B cell (primary cell): Measurements from ENCODE around the gene CCL19. TPM values are rescaled to one million over a fixed set of nuclear protein-coding genes. Genes with fewer than 3 reads are reported as not detected.
"Not testable (repeated sequence)": the region's sequence is repeated elsewhere in the genome, so short reads cannot be mapped to it uniquely, and the experiment has no call there.

Experiments used
- ATAC-seq: fragments of 200-7000 bp; cut with Tn5 transposase; one replicate; pipeline ENCODE4 v1.10.0; 2021; ENCODE audit warnings: low read depth, mild to moderate bottlenecking, moderate number of reproducible peaks, moderate library complexity
- CTCF ChIA-PET: fragments of 350-600 bp; sonication (Branson Sonifier 250); formaldehyde crosslinking; loops from one replicate; lab custom pipeline; 2021; ENCODE audit warnings: antibody characterized with exemption, inconsistent platforms; lab: Charles Lee
- POLR2A ChIA-PET: fragments of 350-600 bp; sonication (Branson Sonifier 250); formaldehyde crosslinking; loops from one replicate; lab custom pipeline; 2021; ENCODE audit warnings: antibody characterized with exemption; lab: Charles Lee
- DNase-seq: peaks from one replicate; pipeline ENCODE4 v3.0.0; 2013
- H2AFZ ChIP-seq: 2 replicates; pipeline ENCODE4 v1.6.1; 2012; ENCODE audit warnings: mild to moderate bottlenecking, low read depth, low read length; ENCODE audit not compliant: insufficient read depth, poor library complexity, severe bottlenecking
- H3K27ac ChIP-seq, 2 donors: 1 replicate in 1 of 2; 2 replicates in 1 of 2; pipeline ENCODE4 v1.5.1; 2012 to 2013; ENCODE audit warnings: low read length in 2 of 2, mild to moderate bottlenecking in 2 of 2, moderate library complexity in 1 of 2
- H3K27me3 ChIP-seq, 4 experiments: fragments of 200-600 bp in 1 of 4; sonication (generic) in 1 of 4; replicated peaks in 1 of 4; 1 replicate in 2 of 4; 2 replicates in 2 of 4; pipeline versions ENCODE4 v1.6.1 to v1.7.0; 2013 to 2016; ENCODE audit warnings: low read length in 3 of 4, mild to moderate bottlenecking in 2 of 4, mixed read lengths in 1 of 4, moderate library complexity in 1 of 4; ENCODE audit not compliant: insufficient read depth in 4 of 4, control insufficient read depth in 3 of 4; ENCODE audit errors: control extremely low read depth in 1 of 4
- H3K36me3 ChIP-seq, 2 experiments: replicated peaks in 1 of 2; 1 replicate in 1 of 2; 2 replicates in 1 of 2; pipeline versions ENCODE4 v1.6.1 to v1.7.1; 2013; ENCODE audit warnings: low read length in 1 of 2; ENCODE audit not compliant: insufficient read depth in 2 of 2, control insufficient read depth in 1 of 2; ENCODE audit errors: control extremely low read depth in 1 of 2, extremely low read depth in 1 of 2
- H3K4me1 ChIP-seq, 2 donors: fragments of 200-600 bp in 1 of 2; sonication (generic) in 1 of 2; 1 replicate in 1 of 2; 2 replicates in 1 of 2; pipeline versions ENCODE4 v1.5.1 to v1.6.1; 2013 to 2017; ENCODE audit warnings: low read length in 2 of 2; ENCODE audit not compliant: control insufficient read depth in 2 of 2, insufficient read depth in 2 of 2
- H3K4me2 ChIP-seq: replicated peaks from 2 replicates; pipeline ENCODE3; 2012; ENCODE audit warnings: mild to moderate bottlenecking, low read depth, low read length; ENCODE audit not compliant: poor library complexity, severe bottlenecking
- H3K4me3 ChIP-seq, 5 experiments: fragments of 200-600 bp in 1 of 5; sonication (generic) in 1 of 5; 1 replicate in 3 of 5; 2 replicates in 2 of 5; pipeline versions ENCODE4 v1.5.1 to v1.7.0; 2011 to 2016; ENCODE audit warnings: low read length in 4 of 5, mild to moderate bottlenecking in 4 of 5, low read depth in 2 of 5, control low read depth in 1 of 5, moderate library complexity in 1 of 5; ENCODE audit not compliant: insufficient read depth in 1 of 5; ENCODE audit errors: control extremely low read depth in 1 of 5, extremely low read depth in 1 of 5
- H3K79me2 ChIP-seq: fragments of 200-600 bp; sonication (generic); one replicate; pipeline ENCODE4 v1.6.0; 2016; ENCODE audit warnings: low read length; ENCODE audit not compliant: control insufficient read depth, insufficient read depth
- H3K9ac ChIP-seq: fragments of 200-600 bp; sonication (generic); 2 replicates; pipeline ENCODE4 v1.6.1; 2017; ENCODE audit warnings: mild to moderate bottlenecking, low read length, moderate library complexity
- H3K9me3 ChIP-seq, 3 donors: one replicate each; pipeline versions ENCODE4 v1.6.1 to v1.7.1; 2013; ENCODE audit warnings: low read length in 2 of 3; ENCODE audit not compliant: control insufficient read depth in 2 of 3, insufficient read depth in 1 of 3; ENCODE audit errors: control extremely low read depth in 1 of 3
- H4K20me1 ChIP-seq: 2 replicates; pipeline ENCODE4 v1.6.0; 2012; ENCODE audit warnings: mild to moderate bottlenecking, low read length; ENCODE audit not compliant: insufficient read depth, control insufficient read depth, poor library complexity, severe bottlenecking
- H3K27ac Mint-ChIP-seq: one replicate; pipeline ENCODE4 v1.8.0; 2021; ENCODE audit warnings: mixed read lengths
- H3K27me3 Mint-ChIP-seq: one replicate; pipeline ENCODE4 v1.8.0; 2021; ENCODE audit warnings: mixed read lengths
- H3K4me1 Mint-ChIP-seq: one replicate; pipeline ENCODE4 v1.8.0; 2021; ENCODE audit warnings: mixed read lengths
- H3K4me3 Mint-ChIP-seq: one replicate; pipeline ENCODE4 v1.8.0; 2021; ENCODE audit warnings: mixed read lengths
- H3K9me3 Mint-ChIP-seq: one replicate; pipeline ENCODE4 v1.8.0; 2022; ENCODE audit warnings: mixed read lengths; ENCODE audit not compliant: insufficient read depth
- EZH2 ChIP-seq: IDR thresholded peaks from 2 replicates; pipeline ENCODE4 v1.6.1; 2012; ENCODE audit warnings: borderline replicate concordance, low read depth, mild to moderate bottlenecking, moderate library complexity, low read length; ENCODE audit not compliant: insufficient read depth, poor library complexity, severe bottlenecking
- WGBS: methylation state at CpG from one replicate; pipeline ENCODE4 v1.1.5; 2013; ENCODE audit warnings: missing lambda C conversion rate; ENCODE audit not compliant: insufficient coverage; 5-methylcytosine and 5-hydroxymethylcytosine counted together
- intact Hi-C: fragments of 100-400 bp; cut with micrococcal nuclease; formaldehyde crosslinking; loops from one replicate; pipeline ENCODE4 v1.10.0; 2022
- polyA minus RNA-seq: library from RNA; depleted of rRNA, polyadenylated mRNA; stranded (reverse); fragments of >200 nt; gene quantifications from 2 replicates; pipeline ENCODE4 v1.2.3, GENCODE V29; 2012
- polyA plus RNA-seq: library from polyadenylated mRNA; depleted of rRNA; stranded (reverse); fragments of >200 nt; gene quantifications from 2 replicates; pipeline ENCODE4 v1.2.3, GENCODE V29; 2012
- total RNA-seq, 2 donors: library from RNA; stranded (reverse); fragments of 120-200 nt in 1 of 2; gene quantifications; 1 replicate in 1 of 2; 2 replicates in 1 of 2; pipeline versions ENCODE4 v1.2.3 to v1.2.4, GENCODE V29; 2013 to 2022
- TF ChIP-seq, protein P1 (sequence below): fragments of 200-600 bp; IDR thresholded peaks from one replicate; pipeline ENCODE4 v1.8.0; 2022; ENCODE audit warnings: antibody characterized with exemption, mild to moderate bottlenecking

Gene CCL19
- not detected in 2 replicates for total RNA-seq
- not detected for total RNA-seq (2013)
- polyA plus RNA-seq: 0.26 TPM in 1 of 2 replicates, not detected in the other
- polyA minus RNA-seq: not detected in 2 replicates

DNA sequence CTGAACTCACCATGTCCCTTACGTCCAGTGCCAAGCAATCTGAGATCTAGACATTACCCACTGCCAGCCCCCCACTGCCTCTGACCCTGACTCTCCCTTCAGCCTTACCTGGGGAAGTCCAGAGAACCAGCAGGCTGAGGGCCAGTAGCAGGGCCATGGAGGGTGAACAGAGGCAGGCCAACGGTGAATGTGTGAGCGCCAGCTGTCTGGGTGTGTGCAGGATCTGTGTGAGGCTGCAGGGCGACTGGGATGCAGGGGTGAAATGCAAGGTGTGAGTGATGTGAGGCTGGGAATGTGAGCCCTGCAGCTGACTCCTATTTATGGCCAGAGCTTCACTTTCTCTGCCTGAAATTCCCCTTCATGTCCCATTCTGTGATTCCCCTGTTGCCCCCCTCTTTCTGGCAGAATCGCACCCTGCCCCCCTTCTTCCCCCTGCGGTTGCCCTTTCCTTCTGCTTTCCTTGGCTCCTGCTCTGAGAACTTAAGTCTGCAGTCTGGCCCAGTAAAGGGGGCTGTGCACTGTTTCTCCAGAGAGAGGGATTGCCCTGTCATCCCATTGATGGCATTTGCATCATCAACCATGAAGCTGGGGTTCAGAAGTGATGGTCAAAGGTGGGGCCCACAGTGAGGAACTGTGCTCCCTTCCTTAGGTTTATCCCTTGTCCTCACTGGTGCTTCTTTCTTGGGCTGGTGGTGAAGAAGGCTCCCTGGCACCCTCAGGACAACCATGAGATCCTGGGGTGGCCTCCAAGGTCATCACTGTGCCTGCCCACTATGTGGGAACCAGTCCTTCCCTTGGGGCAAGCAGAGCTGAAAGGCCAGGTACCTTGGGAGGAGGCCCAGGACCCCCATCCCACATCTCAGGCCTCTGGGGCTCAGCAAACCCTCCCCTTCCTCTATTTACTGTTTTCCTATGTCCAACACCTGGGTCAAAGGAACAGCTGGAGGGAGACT is at the start of gene CCL19:
TSS of gene CCL19 (minus strand) at position 294 of the 953 bp plus-strand sequence. CDS start at position 157, 137 bp downstream.
- Histone ChIP-seq H3K4me1 (peaks cover 0 to 8% of the 10 kb centered on the region in 2 donors), H3K79me2 (no peaks in the 10 kb centered on the region), H3K27ac (no peak within 1 kb of the TSS), H3K9ac (no peak within 1 kb of the TSS), H4K20me1 (no peaks in the 10 kb centered on the region), H3K9me3 (no peaks in the 10 kb centered on the region), H3K4me3 (no peak within 1 kb of the TSS), H3K4me2 (no peak within 1 kb of the TSS), H3K36me3 (no peaks in the 10 kb centered on the region), H2AFZ (no peak within 1 kb of the TSS), H3K27me3 (peaks cover 0 to 6% (median 0%) of the 10 kb centered on the region in 4 experiments)
- no peaks in the 10 kb centered on the region for H3K9me3 Mint-ChIP-seq
- TF ChIP-seq, protein P1, sequence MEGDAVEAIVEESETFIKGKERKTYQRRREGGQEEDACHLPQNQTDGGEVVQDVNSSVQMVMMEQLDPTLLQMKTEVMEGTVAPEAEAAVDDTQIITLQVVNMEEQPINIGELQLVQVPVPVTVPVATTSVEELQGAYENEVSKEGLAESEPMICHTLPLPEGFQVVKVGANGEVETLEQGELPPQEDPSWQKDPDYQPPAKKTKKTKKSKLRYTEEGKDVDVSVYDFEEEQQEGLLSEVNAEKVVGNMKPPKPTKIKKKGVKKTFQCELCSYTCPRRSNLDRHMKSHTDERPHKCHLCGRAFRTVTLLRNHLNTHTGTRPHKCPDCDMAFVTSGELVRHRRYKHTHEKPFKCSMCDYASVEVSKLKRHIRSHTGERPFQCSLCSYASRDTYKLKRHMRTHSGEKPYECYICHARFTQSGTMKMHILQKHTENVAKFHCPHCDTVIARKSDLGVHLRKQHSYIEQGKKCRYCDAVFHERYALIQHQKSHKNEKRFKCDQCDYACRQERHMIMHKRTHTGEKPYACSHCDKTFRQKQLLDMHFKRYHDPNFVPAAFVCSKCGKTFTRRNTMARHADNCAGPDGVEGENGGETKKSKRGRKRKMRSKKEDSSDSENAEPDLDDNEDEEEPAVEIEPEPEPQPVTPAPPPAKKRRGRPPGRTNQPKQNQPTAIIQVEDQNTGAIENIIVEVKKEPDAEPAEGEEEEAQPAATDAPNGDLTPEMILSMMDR: no peak
- TF ChIP-seq EZH2: no peak
- peaks cover 3% of the 10 kb centered on the region for H3K4me1 Mint-ChIP-seq
- no peak for DNase-seq
- 32% methylated on average over 5 of the region's 6 CpGs for WGBS
- ATAC-seq: no peak
- intact Hi-C loops: no loop called here
- peaks cover 19% of the 10 kb centered on the region for H3K27me3 Mint-ChIP-seq
- H3K4me3 Mint-ChIP-seq: no peak within 1 kb of the TSS
- no peak within 1 kb of the TSS for H3K27ac Mint-ChIP-seq
- ChIA-PET POLR2A (no interaction called here), CTCF (no interaction called here)

DNA sequence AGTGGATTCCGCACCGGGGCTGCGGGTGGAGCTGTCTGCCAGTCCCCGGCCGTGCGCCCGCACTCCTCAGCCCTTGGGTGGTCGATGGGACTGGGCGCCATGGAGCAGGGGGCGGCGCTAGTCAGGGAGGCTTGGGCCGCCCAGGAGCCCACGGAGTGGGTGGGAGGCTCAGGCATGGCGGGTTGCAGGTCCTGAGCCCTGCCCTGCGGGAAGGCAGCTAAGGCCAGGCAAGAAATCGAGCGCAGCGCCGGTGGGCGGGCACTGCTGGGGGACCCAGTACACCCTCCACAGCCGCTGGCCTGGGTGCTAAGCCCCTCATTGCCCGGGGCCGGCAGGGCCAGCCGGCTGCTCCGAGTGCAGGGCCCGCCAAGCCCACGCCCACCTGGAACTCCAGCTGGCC is 49.1 kb upstream of the CCL19 start:
- H3K27ac Mint-ChIP-seq, ATAC-seq, H3K4me1 ChIP-seq, H3K27me3 ChIP-seq, H2AFZ ChIP-seq, H3K9me3 ChIP-seq, H3K27ac ChIP-seq, H3K4me3 ChIP-seq, DNase-seq, H3K79me2 ChIP-seq, H3K36me3 ChIP-seq, POLR2A ChIA-PET, H4K20me1 ChIP-seq, H3K4me3 Mint-ChIP-seq, H3K9me3 Mint-ChIP-seq, H3K9ac ChIP-seq, H3K4me1 Mint-ChIP-seq, CTCF ChIA-PET, H3K4me2 ChIP-seq, intact Hi-C loops: not testable (repeated sequence)
- peaks cover 35% of the 10 kb centered on the region for H3K27me3 Mint-ChIP-seq
- WGBS: 98% methylated on average over 26 of the region's 27 CpGs
